ENCODE measurements around the gene CCDC9B.

DNA sequence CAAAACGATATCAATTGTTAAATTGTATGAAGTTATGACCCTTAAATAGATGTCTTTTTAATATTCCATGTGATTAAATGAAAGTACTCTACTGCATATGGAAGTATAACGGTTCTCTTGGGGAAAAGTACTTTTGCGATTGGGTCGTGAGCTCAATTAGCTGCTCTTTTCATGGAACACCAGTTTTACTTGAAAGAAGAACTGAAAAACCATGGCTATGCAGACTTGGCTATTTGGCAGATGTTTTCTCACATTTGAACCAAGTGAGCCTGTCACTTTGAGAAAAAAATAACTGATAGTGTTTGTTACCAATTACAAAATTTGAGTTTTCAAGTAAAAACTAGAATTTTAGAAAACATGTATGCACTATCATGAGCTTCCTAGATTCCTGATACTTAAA lies 23.2 kb downstream of the CCDC9B start:
- TF ChIP-seq, protein P1, sequence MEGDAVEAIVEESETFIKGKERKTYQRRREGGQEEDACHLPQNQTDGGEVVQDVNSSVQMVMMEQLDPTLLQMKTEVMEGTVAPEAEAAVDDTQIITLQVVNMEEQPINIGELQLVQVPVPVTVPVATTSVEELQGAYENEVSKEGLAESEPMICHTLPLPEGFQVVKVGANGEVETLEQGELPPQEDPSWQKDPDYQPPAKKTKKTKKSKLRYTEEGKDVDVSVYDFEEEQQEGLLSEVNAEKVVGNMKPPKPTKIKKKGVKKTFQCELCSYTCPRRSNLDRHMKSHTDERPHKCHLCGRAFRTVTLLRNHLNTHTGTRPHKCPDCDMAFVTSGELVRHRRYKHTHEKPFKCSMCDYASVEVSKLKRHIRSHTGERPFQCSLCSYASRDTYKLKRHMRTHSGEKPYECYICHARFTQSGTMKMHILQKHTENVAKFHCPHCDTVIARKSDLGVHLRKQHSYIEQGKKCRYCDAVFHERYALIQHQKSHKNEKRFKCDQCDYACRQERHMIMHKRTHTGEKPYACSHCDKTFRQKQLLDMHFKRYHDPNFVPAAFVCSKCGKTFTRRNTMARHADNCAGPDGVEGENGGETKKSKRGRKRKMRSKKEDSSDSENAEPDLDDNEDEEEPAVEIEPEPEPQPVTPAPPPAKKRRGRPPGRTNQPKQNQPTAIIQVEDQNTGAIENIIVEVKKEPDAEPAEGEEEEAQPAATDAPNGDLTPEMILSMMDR (IDR thresholded peaks at IDR 0.05): no peak
- no peak for TF ChIP-seq POLR2A (IDR thresholded peaks at IDR 0.05)

Measured in body of pancreas (tissue), 4 donors.